Common myeloid progenitor, CD34-positive (primary cell): ENCODE measurements around the gene RUFY1.
A peak's percentile ranks its signal among the peaks of the same experiment; 100 is the strongest.

Source experiments
- CTCF ChIA-PET: fragments of 350-600 bp; sonication (Branson Sonifier 250); formaldehyde crosslinking; loops from one replicate; lab custom pipeline; 2021; ENCODE audit warnings: antibody characterized with exemption; lab: Charles Lee
- POLR2A ChIA-PET: fragments of 350-600 bp; sonication (Branson Sonifier 250); formaldehyde crosslinking; loops from one replicate; lab custom pipeline; 2021; ENCODE audit warnings: antibody characterized with exemption; lab: Charles Lee
- DNase-seq, 3 donors: peaks; one replicate each; pipeline versions ENCODE4 v3.0.0 to v3.0.0-alpha.2; 2013
- H3K27ac ChIP-seq, 2 experiments: 1 replicate in 1 of 2; 2 replicates in 1 of 2; pipeline ENCODE4 v1.7.0; 2013; ENCODE audit warnings: inconsistent platforms in 2 of 2, low read length in 2 of 2, mild to moderate bottlenecking in 2 of 2, low read depth in 1 of 2, moderate library complexity in 1 of 2; ENCODE audit not compliant: severe bottlenecking in 2 of 2, insufficient read depth in 1 of 2, poor library complexity in 1 of 2
- H3K27me3 ChIP-seq, 5 experiments: replicated peaks in 2 of 5; 1 replicate in 3 of 5; 2 replicates in 2 of 5; pipeline versions ENCODE4 v1.6.1 to v1.7.0; 2013; ENCODE audit warnings: low read length in 4 of 5, mild to moderate bottlenecking in 2 of 5, moderate library complexity in 2 of 5, inconsistent platforms in 1 of 5; ENCODE audit not compliant: insufficient read depth in 5 of 5, control insufficient read depth in 4 of 5
- H3K36me3 ChIP-seq, 4 experiments: 1 replicate in 2 of 4; 2 replicates in 2 of 4; pipeline versions ENCODE4 v1.6.1 to v1.7.0; 2013; ENCODE audit warnings: low read length in 3 of 4, control low read depth in 1 of 4, mild to moderate bottlenecking in 1 of 4; ENCODE audit not compliant: control insufficient read depth in 4 of 4, insufficient read depth in 4 of 4
- H3K4me1 ChIP-seq, 4 experiments: 1 replicate in 3 of 4; 2 replicates in 1 of 4; pipeline versions ENCODE4 v1.6.1 to v1.7.1; 2013; ENCODE audit warnings: low read length in 3 of 4, mild to moderate bottlenecking in 3 of 4, control low read depth in 1 of 4, inconsistent platforms in 1 of 4, moderate library complexity in 1 of 4; ENCODE audit not compliant: control insufficient read depth in 4 of 4, insufficient read depth in 4 of 4; ENCODE audit errors: control extremely low read depth in 1 of 4
- H3K4me3 ChIP-seq, 7 experiments: 1 replicate in 4 of 7; 2 replicates in 3 of 7; pipeline versions ENCODE4 v1.5.1 to v1.7.0; 2013; ENCODE audit warnings: mild to moderate bottlenecking in 7 of 7, low read length in 6 of 7, moderate library complexity in 6 of 7, inconsistent platforms in 2 of 7, low read depth in 2 of 7, control low read depth in 1 of 7; ENCODE audit not compliant: insufficient read depth in 4 of 7, control insufficient read depth in 1 of 7; ENCODE audit errors: extremely low read depth in 1 of 7
- H3K9me3 ChIP-seq, 5 experiments: 1 replicate in 4 of 5; 2 replicates in 1 of 5; pipeline versions ENCODE4 v1.6.1 to v1.7.1; 2013; ENCODE audit warnings: low read length in 4 of 5, mild to moderate bottlenecking in 2 of 5, inconsistent platforms in 1 of 5, low read depth in 1 of 5, moderate library complexity in 1 of 5; ENCODE audit not compliant: control insufficient read depth in 4 of 5, insufficient read depth in 2 of 5; ENCODE audit errors: control extremely low read depth in 1 of 5
- WGBS: methylation state at CpG from one replicate; pipeline ENCODE4 v1.1.5; 2013; ENCODE audit not compliant: insufficient coverage; 5-methylcytosine and 5-hydroxymethylcytosine counted together

Gene RUFY1

DNA sequence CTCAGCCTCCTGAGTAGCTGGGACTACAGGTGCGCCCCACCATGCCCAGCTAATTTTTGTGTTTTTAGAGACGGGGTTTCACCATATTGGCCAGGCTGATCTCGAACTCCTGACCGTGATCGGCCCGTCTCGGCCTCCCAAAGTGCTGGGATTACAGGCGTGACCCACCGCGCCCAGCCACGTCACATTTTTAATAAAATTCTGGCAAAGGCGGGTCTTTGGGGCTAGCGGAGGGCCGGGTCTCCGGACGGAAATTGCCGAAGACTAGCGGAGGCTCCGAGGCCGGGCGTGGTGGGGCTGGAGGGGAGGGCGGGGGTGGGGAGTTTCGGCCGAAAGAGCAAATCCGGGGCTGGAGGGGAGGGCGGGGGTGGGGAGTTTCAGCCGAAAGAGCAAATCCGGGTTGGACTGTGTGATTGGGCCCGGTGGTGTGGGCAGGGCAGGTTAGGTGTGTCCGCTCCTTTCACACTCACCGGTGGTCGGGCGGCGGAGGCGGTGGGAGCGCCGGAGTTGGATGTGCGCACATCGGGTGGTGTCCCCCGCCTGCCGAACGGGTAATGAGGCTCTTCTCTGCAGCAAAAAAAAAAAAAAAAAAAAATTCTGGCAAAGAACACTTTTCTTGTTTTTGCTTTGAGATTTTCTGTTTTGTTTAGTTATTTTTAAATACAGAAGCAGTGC lies 27.1 kb downstream of the RUFY1 start:
- Histone ChIP-seq H3K36me3 (peaks cover 5 to 61% (median 38%) of the 10 kb centered on the region in 4 experiments), H3K4me1 (peaks cover 0 to 3% (median under 1%) of the 10 kb centered on the region in 4 experiments), H3K9me3 (no peaks in the 10 kb centered on the region), H3K4me3 (no peak overlapping the region), H3K27me3 (no peaks in the 10 kb centered on the region), H3K27ac (no peak overlapping the region)
- POLR2A ChIA-PET, result no interaction called here
- no peak for DNase-seq
- CTCF ChIA-PET, result no interaction called here
- 96% methylated on average over 17 of the region's 42 CpGs for WGBS

DNA sequence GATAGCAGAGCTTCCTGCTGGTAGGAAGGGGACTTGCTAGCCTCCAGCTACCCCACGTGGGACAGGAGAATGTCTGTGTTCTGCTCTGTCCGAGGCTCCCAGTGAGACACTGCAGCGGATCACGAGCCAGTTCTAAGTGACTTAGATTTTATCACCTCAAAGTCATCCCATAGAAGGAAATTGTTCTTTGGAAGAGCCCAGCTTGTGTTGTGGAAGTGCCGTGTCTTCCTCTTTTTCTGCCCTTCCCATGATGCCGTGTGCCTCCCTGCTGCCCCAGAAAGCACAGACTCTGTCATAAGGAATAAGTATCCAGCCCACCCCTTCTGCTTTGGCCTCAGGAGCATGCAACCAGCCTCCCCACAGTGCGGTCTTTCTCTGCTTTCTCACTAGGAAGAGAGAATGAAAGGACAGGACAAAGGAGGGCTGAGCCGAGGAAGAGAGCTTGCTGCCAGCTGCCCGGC lies 35.6 kb downstream of the RUFY1 start:
- no peak for DNase-seq
- H3K27me3 ChIP-seq, result no peaks in the 10 kb centered on the region
- no peak overlapping the region for H3K4me3 ChIP-seq
- H3K4me1 ChIP-seq, result no peaks in the 10 kb centered on the region
- 57% methylated on average over 7 of the region's 9 CpGs for WGBS
- no peaks in the 10 kb centered on the region for H3K9me3 ChIP-seq
- ChIA-PET CTCF (interaction anchor here (1.1 to 1.9 kb wide), 6 partner anchors 10 to 22 kb away, joined by 3 to 9 read pairs (median 4); no protein-coding TSS in a partner anchor), POLR2A (interaction anchor here (0.6 to 0.8 kb wide), 2 partner anchors 90 to 818 kb away, joined by 3 read pairs; no protein-coding TSS in a partner anchor)
- H3K27ac ChIP-seq, result peak overlapping the region in 1 of 2 experiments; percentile 43
- H3K36me3 ChIP-seq, result peaks cover 11 to 68% (median 47%) of the 10 kb centered on the region in 4 experiments

DNA sequence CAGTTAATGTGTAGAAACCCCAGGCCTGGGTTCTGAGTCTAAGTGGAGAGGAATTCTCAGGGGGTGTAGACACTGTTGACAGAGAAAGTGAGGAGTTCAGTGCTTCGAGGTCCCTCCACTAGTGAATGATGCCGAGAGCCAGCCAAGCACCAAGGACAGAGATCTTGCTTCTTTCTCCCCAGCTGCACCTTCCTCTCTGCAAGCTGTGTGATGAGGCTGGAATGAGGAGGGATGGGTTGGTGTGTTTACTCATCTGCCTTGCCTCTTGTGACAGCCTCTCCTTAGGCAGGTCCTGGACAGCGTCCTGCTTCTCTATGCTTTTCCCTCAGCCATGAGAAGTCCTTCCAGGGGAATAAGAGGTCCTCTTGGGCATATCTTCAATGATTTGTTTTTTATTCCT lies 37.8 kb downstream of the RUFY1 start:
- ChIA-PET CTCF (no interaction called here), POLR2A (interaction anchor here (0.6 kb wide), 1 partner anchor 26 kb away, joined by 3 read pairs; no protein-coding TSS in a partner anchor)
- no peak for DNase-seq
- peaks cover 18 to 67% (median 44%) of the 10 kb centered on the region in 4 experiments for H3K36me3 ChIP-seq
- no peaks in the 10 kb centered on the region for H3K9me3 ChIP-seq
- H3K27me3 ChIP-seq, result no peaks in the 10 kb centered on the region
- no peak overlapping the region for H3K27ac ChIP-seq
- 100% methylated on average over 2 of the region's 3 CpGs for WGBS
- H3K4me1 ChIP-seq, result no peaks in the 10 kb centered on the region
- H3K4me3 ChIP-seq, result no peak overlapping the region

DNA sequence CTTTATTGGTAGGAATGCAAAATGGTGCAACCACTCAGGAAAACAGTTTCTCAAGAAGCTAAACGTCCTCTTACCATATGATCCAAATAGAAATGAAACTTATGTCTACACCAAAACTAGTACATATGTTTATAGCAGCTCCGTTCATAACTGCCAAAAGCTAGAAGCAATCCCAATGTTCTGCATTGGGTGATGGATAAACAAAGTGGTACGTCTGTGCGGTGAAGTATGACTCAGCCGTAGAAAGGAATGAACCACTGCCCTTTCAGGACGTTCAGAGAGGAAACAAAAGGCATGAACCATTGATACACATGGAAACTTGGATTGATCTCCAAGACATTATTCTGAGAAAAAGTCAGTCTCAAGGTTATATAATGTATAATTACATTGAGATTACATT lies 45.6 kb downstream of the RUFY1 start:
- Histone ChIP-seq H3K4me3 (no peak overlapping the region), H3K4me1 (no peaks in the 10 kb centered on the region), H3K27ac (no peak overlapping the region), H3K9me3 (no peaks in the 10 kb centered on the region), H3K27me3 (no peaks in the 10 kb centered on the region), H3K36me3 (peaks cover 34 to 88% (median 52%) of the 10 kb centered on the region in 4 experiments)
- no peak for DNase-seq
- ChIA-PET POLR2A (no interaction called here), CTCF (interaction anchor here (0.8 to 1.0 kb wide), 3 partner anchors 9 to 99 kb away, joined by 3 read pairs; no protein-coding TSS in a partner anchor)
- 89% methylated on average over 5 of the region's 6 CpGs for WGBS

DNA sequence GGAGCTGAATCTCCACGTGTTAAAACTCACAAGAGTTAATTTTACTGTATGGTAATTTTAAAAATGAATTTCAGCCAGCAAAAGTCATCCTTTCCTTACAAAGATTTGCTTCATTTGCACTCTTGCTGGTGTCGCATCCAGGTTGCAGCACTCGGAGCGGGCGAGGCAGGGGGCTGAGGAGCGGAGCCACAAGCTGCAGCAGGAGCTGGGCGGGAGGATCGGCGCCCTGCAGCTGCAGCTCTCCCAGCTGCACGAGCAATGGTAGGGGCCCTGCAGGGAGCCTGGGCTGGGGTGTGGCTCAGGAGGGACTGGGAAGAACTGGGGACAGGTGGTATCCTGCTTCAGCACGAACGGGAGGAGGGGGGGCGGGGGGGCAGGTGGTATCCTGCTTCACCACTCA lies 46.1 kb downstream of the RUFY1 start:
- peaks cover 35 to 85% (median 52%) of the 10 kb centered on the region in 4 experiments for H3K36me3 ChIP-seq
- 98% methylated on average over 9 of the region's 13 CpGs for WGBS

DNA sequence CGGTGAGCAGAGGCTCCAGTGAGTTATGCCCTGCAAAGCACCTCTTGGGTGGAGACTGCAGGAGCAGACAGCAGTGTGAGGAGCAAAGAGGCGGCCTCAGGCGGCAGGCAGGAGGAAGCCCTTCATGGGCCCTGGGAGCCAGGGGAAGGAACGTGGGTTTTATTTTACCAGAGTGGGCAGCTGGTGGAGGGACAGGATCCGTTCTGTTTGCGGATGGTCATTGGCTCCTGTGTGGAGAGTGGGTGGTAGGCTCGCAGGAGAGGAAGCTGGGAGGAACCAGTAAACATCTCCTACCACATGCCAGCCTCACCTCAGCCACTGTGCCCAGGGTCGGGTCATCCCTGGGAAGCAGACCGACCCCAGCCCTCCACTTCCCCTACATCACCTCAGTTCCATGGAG lies 48.7 kb downstream of the RUFY1 start:
- DNase-seq, result no peak
- CTCF ChIA-PET, result interaction anchor here (0.7 to 1.6 kb wide), 3 partner anchors 7 to 13 kb away, joined by 3 to 4 read pairs (median 4); no protein-coding TSS in a partner anchor
- no peaks in the 10 kb centered on the region for H3K9me3 ChIP-seq
- no peak overlapping the region for H3K27ac ChIP-seq
- peaks cover 24 to 81% (median 56%) of the 10 kb centered on the region in 4 experiments for H3K36me3 ChIP-seq
- H3K27me3 ChIP-seq, result no peaks in the 10 kb centered on the region
- no peak overlapping the region for H3K4me3 ChIP-seq
- H3K4me1 ChIP-seq, result no peaks in the 10 kb centered on the region
- WGBS, result 100% methylated on average over 1 of the region's 9 CpGs
- POLR2A ChIA-PET, result no interaction called here

More for the DNA sequence above, 46.1 kb downstream of the RUFY1 start:
- Histone ChIP-seq H3K27ac (no peak overlapping the region), H3K4me1 (no peaks in the 10 kb centered on the region), H3K9me3 (no peaks in the 10 kb centered on the region), H3K4me3 (no peak overlapping the region), H3K27me3 (no peaks in the 10 kb centered on the region)
- POLR2A ChIA-PET, result no interaction called here
- no peak for DNase-seq
- CTCF ChIA-PET, result interaction anchor here (0.6 to 1.0 kb wide), 3 partner anchors 21 to 116 kb away, joined by 3 to 7 read pairs (median 3); no protein-coding TSS in a partner anchor

DNA sequence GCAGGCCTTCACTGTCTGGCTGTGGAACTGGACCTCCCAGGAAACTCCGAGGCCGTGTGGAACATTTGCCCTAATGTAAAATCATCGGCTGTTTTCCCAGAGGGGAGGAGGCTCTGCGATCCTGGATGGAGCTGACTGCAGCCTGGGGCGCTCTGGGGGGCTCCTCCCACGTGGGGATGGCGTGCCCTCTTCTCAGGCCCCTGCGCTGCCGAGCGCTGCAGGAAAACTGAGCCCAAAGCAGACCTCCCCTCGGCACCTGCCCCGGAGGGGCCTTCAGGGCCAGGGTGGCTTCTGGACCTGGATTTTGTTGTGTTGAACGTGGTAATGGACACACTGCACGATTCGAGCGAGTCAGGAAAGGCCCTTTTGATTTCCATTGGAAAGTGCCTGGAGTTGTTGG lies 49.2 kb downstream of the RUFY1 start:
- 100% methylated on average over 13 of the region's 16 CpGs for whole genome bisulfite sequencing
- Histone ChIP-seq H3K9me3 (no peaks in the 10 kb centered on the region), H3K27me3 (no peaks in the 10 kb centered on the region), H3K4me1 (no peaks in the 10 kb centered on the region), H3K36me3 (peaks cover 23 to 82% (median 59%) of the 10 kb centered on the region in 4 experiments), H3K27ac (no peak overlapping the region), H3K4me3 (no peak overlapping the region)
- POLR2A ChIA-PET, result no interaction called here
- no peak for DNase-seq
- CTCF ChIA-PET, result interaction anchor here (1.0 to 1.6 kb wide), 2 partner anchors 13 to 103 kb away, joined by 3 to 4 read pairs; no protein-coding TSS in a partner anchor
